Activated T-helper 2 cell treated with anti-CD3 and anti-CD28 coated beads, Interferon-gamma antibody, Interleukin-2, Interleukin-4, amounts not matched to agents 10 μg/mL and 5 μg/mL and 100 μg/mL, durations not matched to agents 14 hours and 24 hours and 36 hours (primary cell): ENCODE results near the gene ADAMTS9. TPM values are rescaled to one million over a fixed set of nuclear protein-coding genes. Genes with fewer than 3 reads are reported as not detected.
"Not testable (repeated sequence)": the region's sequence is repeated elsewhere in the genome, so short reads cannot be mapped to it uniquely, and the experiment has no call there.

ENCODE experiments used
- DNase-seq: peaks from one replicate; pipeline ENCODE4 v3.0.0; 2021; ENCODE audit warnings: low spot score
- H3K27ac Mint-ChIP-seq: one replicate; pipeline ENCODE4 v1.8.0; 2021; ENCODE audit warnings: mixed read lengths
- H3K27me3 Mint-ChIP-seq: one replicate; pipeline ENCODE4 v1.8.0; 2021; ENCODE audit warnings: low read depth, mixed read lengths
- H3K36me3 Mint-ChIP-seq: one replicate; pipeline ENCODE4 v1.8.0; 2021; ENCODE audit warnings: low read depth, mixed read lengths
- H3K4me1 Mint-ChIP-seq: one replicate; pipeline ENCODE4 v1.8.0; 2021; ENCODE audit warnings: low read depth, mixed read lengths
- H3K4me3 Mint-ChIP-seq: one replicate; pipeline ENCODE4 v1.8.0; 2021; ENCODE audit warnings: low read depth, mild to moderate bottlenecking, moderate library complexity, mixed read lengths
- H3K9me3 Mint-ChIP-seq: one replicate; pipeline ENCODE4 v1.8.0; 2021; ENCODE audit warnings: mixed read lengths
- intact Hi-C: fragments of 100-400 bp; cut with micrococcal nuclease; formaldehyde crosslinking; loops from one replicate; pipeline ENCODE4 v1.15.1; 2023
- total RNA-seq: library from RNA; stranded (reverse); gene quantifications from 2 replicates; pipeline ENCODE4 v1.2.3, GENCODE V29; 2022

Gene ADAMTS9
- total RNA-seq, 1 donor from 2014 or later: not detected

GRCh38 chr3:64549869-64550268, 137.9 kb downstream of the ADAMTS9 start:
- Mint-ChIP-seq H3K27ac (no peak overlapping the region), H3K4me3 (no peak overlapping the region), H3K27me3 (no peaks in the 10 kb centered on the region), H3K36me3 (no peaks in the 10 kb centered on the region), H3K4me1 (no peaks in the 10 kb centered on the region), H3K9me3 (no peaks in the 10 kb centered on the region)
- intact Hi-C loops: no loop called here
- DNase-seq: no peak

GRCh38 chr3:64548200-64548889, 139.5 kb downstream of the ADAMTS9 start:
- intact Hi-C loops: no loop called here
- H3K4me1 Mint-ChIP-seq: no peaks in the 10 kb centered on the region

GRCh38 chr3:64546856-64547255, 140.9 kb downstream of the ADAMTS9 start:
- intact Hi-C loops: no loop called here
- no peak overlapping the region for H3K27ac Mint-ChIP-seq

More at GRCh38 chr3:64548200-64548889, 139.5 kb downstream of the ADAMTS9 start:
- no peak for DNase-seq
- no peaks in the 10 kb centered on the region for H3K27me3 Mint-ChIP-seq
- H3K36me3 Mint-ChIP-seq: no peaks in the 10 kb centered on the region
- H3K27ac Mint-ChIP-seq: no peak overlapping the region
- no peak overlapping the region for H3K4me3 Mint-ChIP-seq
- H3K9me3 Mint-ChIP-seq: no peaks in the 10 kb centered on the region

GRCh38 chr3:64545239-64545638, 142.6 kb downstream of the ADAMTS9 start:
- H3K27ac Mint-ChIP-seq, intact Hi-C loops, H3K4me1 Mint-ChIP-seq: not testable (repeated sequence)

More at GRCh38 chr3:64546856-64547255, 140.9 kb downstream of the ADAMTS9 start:
- Mint-ChIP-seq H3K9me3 (no peaks in the 10 kb centered on the region), H3K4me1 (no peaks in the 10 kb centered on the region), H3K36me3 (no peaks in the 10 kb centered on the region), H3K4me3 (no peak overlapping the region), H3K27me3 (no peaks in the 10 kb centered on the region)
- DNase-seq: no peak

GRCh38 chr3:64541803-64542202, 146.0 kb downstream of the ADAMTS9 start:
- no peaks in the 10 kb centered on the region for H3K4me1 Mint-ChIP-seq
- DNase-seq: no peak
- intact Hi-C loops: no loop called here
- no peaks in the 10 kb centered on the region for H3K27me3 Mint-ChIP-seq
- no peaks in the 10 kb centered on the region for H3K9me3 Mint-ChIP-seq
- no peaks in the 10 kb centered on the region for H3K36me3 Mint-ChIP-seq
- H3K4me3 Mint-ChIP-seq: no peak overlapping the region
- H3K27ac Mint-ChIP-seq: no peak overlapping the region

More at GRCh38 chr3:64545239-64545638, 142.6 kb downstream of the ADAMTS9 start:
- not testable (repeated sequence) for H3K36me3 Mint-ChIP-seq, DNase-seq, H3K4me3 Mint-ChIP-seq, H3K9me3 Mint-ChIP-seq, H3K27me3 Mint-ChIP-seq

GRCh38 chr3:64539451-64540196, 148.2 kb downstream of the ADAMTS9 start:
- Mint-ChIP-seq H3K9me3 (no peaks in the 10 kb centered on the region), H3K4me3 (no peak overlapping the region), H3K4me1 (no peaks in the 10 kb centered on the region), H3K27me3 (no peaks in the 10 kb centered on the region), H3K36me3 (no peaks in the 10 kb centered on the region), H3K27ac (no peak overlapping the region)
- intact Hi-C loops: loop anchor here (10.0 kb wide), 1 partner anchor 1195 kb away; no protein-coding TSS in a partner anchor
- DNase-seq: no peak

- Mint-ChIP-seq H3K4me3 (no peak overlapping the region), H3K36me3 (no peaks in the 10 kb centered on the region), H3K27me3 (no peaks in the 10 kb centered on the region), H3K9me3 (no peaks in the 10 kb centered on the region), H3K4me1 (no peaks in the 10 kb centered on the region), H3K27ac (no peak overlapping the region)
- no peak for DNase-seq
- intact Hi-C loops: loop anchor here (10.0 kb wide), 1 partner anchor 1199 kb away; no protein-coding TSS in a partner anchor
These were observed 151.6 kb downstream of the ADAMTS9 start for GRCh38 chr3:64536166-64536565.

- no peak overlapping the region for H3K4me3 Mint-ChIP-seq
- peak; percentile 23 for DNase-seq
- no peak overlapping the region for H3K27ac Mint-ChIP-seq
- H3K4me1 Mint-ChIP-seq: no peaks in the 10 kb centered on the region
- no peaks in the 10 kb centered on the region for H3K36me3 Mint-ChIP-seq
- H3K27me3 Mint-ChIP-seq: peaks cover 5% of the 10 kb centered on the region
- intact Hi-C loops: loop anchor here (10.0 kb wide), 1 partner anchor 1201 kb away; no protein-coding TSS in a partner anchor
- no peaks in the 10 kb centered on the region for H3K9me3 Mint-ChIP-seq
These were observed 154.0 kb downstream of the ADAMTS9 start for GRCh38 chr3:64533617-64534317.

GRCh38 chr3:64530434-64531049, 157.3 kb downstream of the ADAMTS9 start:
- intact Hi-C loops: loop anchor here (10.0 kb wide), 1 partner anchor 1204 kb away; no protein-coding TSS in a partner anchor
- no peaks in the 10 kb centered on the region for H3K36me3 Mint-ChIP-seq
- H3K9me3 Mint-ChIP-seq: no peaks in the 10 kb centered on the region
- H3K4me3 Mint-ChIP-seq: no peak overlapping the region
- DNase-seq: peak; percentile 9
- peaks cover 5% of the 10 kb centered on the region for H3K27me3 Mint-ChIP-seq
- H3K4me1 Mint-ChIP-seq: no peaks in the 10 kb centered on the region
- no peak overlapping the region for H3K27ac Mint-ChIP-seq

- intact Hi-C loops: no loop called here
- no peak for DNase-seq
- H3K27me3 Mint-ChIP-seq: peaks cover 1% of the 10 kb centered on the region
- no peaks in the 10 kb centered on the region for H3K4me1 Mint-ChIP-seq
- no peak overlapping the region for H3K27ac Mint-ChIP-seq
- no peaks in the 10 kb centered on the region for H3K9me3 Mint-ChIP-seq
- H3K36me3 Mint-ChIP-seq: no peaks in the 10 kb centered on the region
- H3K4me3 Mint-ChIP-seq: no peak overlapping the region
These were observed 164.5 kb downstream of the ADAMTS9 start for GRCh38 chr3:64523324-64523723.

GRCh38 chr3:64520334-64520733, 167.5 kb downstream of the ADAMTS9 start:
- intact Hi-C loops: no loop called here
- DNase-seq: no peak
- peaks cover 6% of the 10 kb centered on the region for H3K27me3 Mint-ChIP-seq
- no peaks in the 10 kb centered on the region for H3K4me1 Mint-ChIP-seq
- no peaks in the 10 kb centered on the region for H3K36me3 Mint-ChIP-seq
- no peak overlapping the region for H3K27ac Mint-ChIP-seq
- H3K4me3 Mint-ChIP-seq: no peak overlapping the region
- H3K9me3 Mint-ChIP-seq: no peaks in the 10 kb centered on the region

- no peaks in the 10 kb centered on the region for H3K36me3 Mint-ChIP-seq
- H3K4me1 Mint-ChIP-seq: no peaks in the 10 kb centered on the region
- H3K27me3 Mint-ChIP-seq: peaks cover 4% of the 10 kb centered on the region
- DNase-seq: no peak
- no peak overlapping the region for H3K27ac Mint-ChIP-seq
- no peak overlapping the region for H3K4me3 Mint-ChIP-seq
- no peaks in the 10 kb centered on the region for H3K9me3 Mint-ChIP-seq
- intact Hi-C loops: no loop called here
These were observed 168.8 kb downstream of the ADAMTS9 start for GRCh38 chr3:64518950-64519349.
